HepG2 (cell line): ENCODE data around the gene SPNS2. TPM values are rescaled to one million over a fixed set of nuclear protein-coding genes. Genes with fewer than 3 reads are reported as not detected.
A peak's percentile ranks its signal among the peaks of the same experiment; 100 is the strongest.

Experiments used
- ATAC-seq: fragments of 200-7000 bp; cut with Tn5 transposase; 3 replicates; pipeline ENCODE4 v1.9.1; 2020; ENCODE audit warnings: mild to moderate bottlenecking, moderate library complexity
- BruUV-seq: library from RNA; stranded (reverse); fragments of 400-500 nt; replicated peaks from 2 replicates; lab custom pipeline; 2021; lab: Mats Ljungman, UMichigan
- CTCF ChIA-PET: fragments of 300-600 bp; formaldehyde crosslinking; extraction: SDS; loops from one replicate; lab custom pipeline; 2021; ENCODE audit warnings: low total read pairs, inconsistent platforms, low intra/inter-chr PET ratio; lab: Yijun Ruan, JAX
- POLR2A ChIA-PET: fragments of 350-600 bp; sonication (Branson Sonifier 250); formaldehyde crosslinking; loops from one replicate; lab custom pipeline; 2020; ENCODE audit warnings: antibody characterized with exemption, inconsistent platforms; lab: Yijun Ruan, JAX
- DNase-seq: peaks from one replicate; pipeline ENCODE4 v3.0.0-alpha.2; 2015; ENCODE audit warnings: low spot score
- FAIRE-seq: peaks from 3 replicates; lab custom pipeline; 2011; peaks lifted over from hg19 to GRCh38; lab: Jason Lieb, UNC
- H2AFZ ChIP-seq: one replicate; pipeline ENCODE4 v1.6.1; 2011; ENCODE audit warnings: low read length, inconsistent platforms
- H3K27ac ChIP-seq: fragments of 300-600 bp; 3 replicates; pipeline ENCODE4 v1.8.0; 2011; ENCODE audit warnings: mixed run types, mild to moderate bottlenecking, mixed read lengths, low read length, inconsistent platforms; ENCODE audit not compliant: insufficient read depth; ENCODE audit errors: extremely low read length
- H3K27me3 ChIP-seq, 2 experiments: fragments of 200-600 bp in 1 of 2; 2 replicates in 1 of 2; 3 replicates in 1 of 2; pipeline versions ENCODE4 v1.6.0 to v1.8.0; 2011; ENCODE audit warnings: low read length in 2 of 2, mild to moderate bottlenecking in 2 of 2, moderate library complexity in 2 of 2, inconsistent platforms in 1 of 2; ENCODE audit not compliant: insufficient read depth in 2 of 2, control insufficient read depth in 1 of 2
- H3K36me3 ChIP-seq, 2 experiments: fragments of 200-600 bp in 1 of 2; replicated peaks in 1 of 2; 2 replicates in 1 of 2; 3 replicates in 1 of 2; pipeline versions ENCODE4 v1.5.1 to v1.8.0; 2011; ENCODE audit warnings: low read length in 2 of 2, inconsistent platforms in 1 of 2; ENCODE audit not compliant: insufficient read depth in 2 of 2, control insufficient read depth in 1 of 2
- H3K4me1 ChIP-seq: 2 replicates; pipeline ENCODE4 v1.5.1; 2012; ENCODE audit warnings: low read length, inconsistent platforms; ENCODE audit not compliant: insufficient read depth
- H3K4me2 ChIP-seq: 2 replicates; pipeline ENCODE4 v1.6.0; 2011; ENCODE audit warnings: low read depth, low read length, inconsistent platforms
- H3K4me3 ChIP-seq, 3 experiments: fragments of 200-600 bp in 1 of 3; sonication (generic), shearing (Covaris generic) in 1 of 3; replicated peaks in 1 of 3; 2 replicates each; pipeline ENCODE4 v1.5.1; 2011 to 2016; ENCODE audit warnings: low read length in 3 of 3, inconsistent platforms in 2 of 3, low read depth in 2 of 3, mild to moderate bottlenecking in 2 of 3, control low read depth in 1 of 3, mixed read lengths in 1 of 3; ENCODE audit not compliant: insufficient read depth in 1 of 3
- H3K79me2 ChIP-seq: one replicate; pipeline ENCODE4 v1.6.1; 2011; ENCODE audit warnings: low read length, inconsistent platforms; ENCODE audit not compliant: insufficient read depth
- H3K9ac ChIP-seq: 2 replicates; pipeline ENCODE4 v1.6.0; 2011; ENCODE audit warnings: mild to moderate bottlenecking, low read depth, low read length, inconsistent platforms; ENCODE audit not compliant: insufficient read depth
- H3K9me3 ChIP-seq: 2 replicates; pipeline ENCODE4 v1.5.1; 2012; ENCODE audit warnings: mild to moderate bottlenecking, low read length
- H4K20me1 ChIP-seq: 2 replicates; pipeline ENCODE4 v1.6.0; 2011; ENCODE audit warnings: inconsistent platforms, mild to moderate bottlenecking, low read length, moderate library complexity; ENCODE audit not compliant: insufficient read depth
- CTCF ChIP-seq: sonication (generic); formaldehyde crosslinking; IDR thresholded peaks from 2 replicates; pipeline ENCODE4 v1.5.0; 2020; ENCODE audit warnings: mild to moderate bottlenecking, missing genetic modification reagents, moderate library complexity
- FIP1L1 ChIP-seq: fragments of 200-400 bp; formaldehyde crosslinking; IDR thresholded peaks from 2 replicates; pipeline ENCODE4 v1.6.1; 2018; ENCODE audit warnings: low read depth, mild to moderate bottlenecking, low read length, moderate library complexity, borderline replicate concordance; ENCODE audit not compliant: insufficient read depth
- NR2F1 ChIP-seq, 2 experiments: fragments of 450-650 bp in 1 of 2; formaldehyde crosslinking in 1 of 2; IDR thresholded peaks; 2 replicates each; pipeline versions ENCODE4 v1.5.0 to v1.6.1; 2016 to 2020; ENCODE audit warnings: mild to moderate bottlenecking in 1 of 2, missing compliant biosample characterization in 1 of 2, missing genetic modification reagents in 1 of 2, moderate library complexity in 1 of 2
- NR2F6 ChIP-seq, 2 experiments: IDR thresholded peaks; 2 replicates each; pipeline ENCODE4 v1.6.1; 2016; ENCODE audit warnings: antibody characterized with exemption in 1 of 2, mild to moderate bottlenecking in 1 of 2
- PATZ1 ChIP-seq: sonication (generic); formaldehyde crosslinking; IDR thresholded peaks from 2 replicates; pipeline ENCODE4 v1.4.0; 2020; ENCODE audit warnings: missing genetic modification reagents
- TAF15 ChIP-seq: fragments of 200-400 bp; formaldehyde crosslinking; IDR thresholded peaks from one replicate; pipeline ENCODE4 v1.6.1; 2018; ENCODE audit warnings: mild to moderate bottlenecking, low read depth, low read length; ENCODE audit not compliant: poor library complexity, severe bottlenecking
- XRCC5 ChIP-seq: fragments of 200-400 bp; formaldehyde crosslinking; optimal IDR thresholded peaks from 2 replicates; pipeline ENCODE3; 2017; ENCODE audit warnings: mild to moderate bottlenecking, low read length
- ZNF224 ChIP-seq: sonication (generic); formaldehyde crosslinking; IDR thresholded peaks from 2 replicates; pipeline ENCODE4 v1.5.0; 2020; ENCODE audit warnings: mild to moderate bottlenecking, missing genetic modification reagents
- ZNF343 ChIP-seq: sonication (generic); formaldehyde crosslinking; IDR thresholded peaks from 2 replicates; pipeline ENCODE4 v1.4.0; 2020; ENCODE audit warnings: mild to moderate bottlenecking, missing genetic modification reagents
- ZNF574 ChIP-seq: sonication (generic); formaldehyde crosslinking; IDR thresholded peaks from 2 replicates; pipeline ENCODE4 v1.4.0; 2020; ENCODE audit warnings: missing genetic modification reagents
- ZNF598 ChIP-seq: sonication (generic); formaldehyde crosslinking; IDR thresholded peaks from 2 replicates; pipeline ENCODE4 v1.5.1; 2020; ENCODE audit warnings: mild to moderate bottlenecking, missing genetic modification reagents, borderline replicate concordance
- WGBS: methylation state at CpG from one replicate; pipeline ENCODE4 v1.1.6; 2017; ENCODE audit warnings: low lambda C conversion rate; 5-methylcytosine and 5-hydroxymethylcytosine counted together
- in situ Hi-C: cut with HindIII; loops from 2 replicates; pipeline ENCODE4 v1.10.0; 2017; ENCODE audit warnings: low pct_unique_long_range_greater_than_20kb; ENCODE audit not compliant: extremely low pct_ligation_motif_present
- intact Hi-C: fragments of 100-400 bp; cut with micrococcal nuclease; formaldehyde crosslinking; loops from one replicate; pipeline ENCODE4 v1.10.0; 2022; ENCODE audit not compliant: unreplicated experiment
- polyA plus RNA-seq, 8 experiments: library from polyadenylated mRNA; depleted of rRNA in 3 of 8; stranded (reverse) in 7 of 8; unstranded in 1 of 8; fragments of >200 nt; fragmentation: Illumina TruSeq in 4 of 8; extraction: Trizol in 4 of 8; gene quantifications; 2 replicates each; pipeline versions ENCODE4 v1.2.1 to v1.2.3, GENCODE V29; 2011 to 2016; ENCODE audit warnings: low read depth in 4 of 8, missing spikeins in 1 of 8, mixed read lengths in 1 of 8; ENCODE audit not compliant: insufficient read depth in 1 of 8
- total RNA-seq, 5 experiments: library from RNA; depleted of rRNA; stranded (reverse); fragments of >200 nt; fragmentation: Illumina TruSeq; extraction: Trizol; gene quantifications; 2 replicates each; pipeline ENCODE4 v1.2.3, GENCODE V29; 2016; ENCODE audit warnings: low read depth in 1 of 5

SPNS2 gene
- total and polyA plus RNA-seq, 2 of the 13 experiments (the other 11 are each of a cell fraction or from before 2014, with no cell fraction given) = 0.01 TPM; not detected in 1

- TF ChIP-seq ZNF574 (CRISPR knock-in tag) = no peak
- no peak for TF ChIP-seq FIP1L1
- TF ChIP-seq ZNF598 (CRISPR knock-in tag) = no peak
- no peak for TF ChIP-seq ZNF343 (CRISPR knock-in tag)
- no peak for TF ChIP-seq NR2F6 (IDR thresholded peaks at IDR 0.05)
- TF ChIP-seq NR2F6 (CRISPR knock-in tag; IDR thresholded peaks at IDR 0.05) = no peak
- no peak for TF ChIP-seq NR2F1 (CRISPR knock-in tag; IDR thresholded peaks at IDR 0.05)
Observed at GRCh38 chr17:4583206-4583605, 84.5 kb downstream of the SPNS2 start (continued).

GRCh38 chr17:4583782-4584100, 85.1 kb downstream of the SPNS2 start:
- ATAC-seq (peak; percentile 77), DNase-seq (no peak), FAIRE-seq (no peak)
- Histone ChIP-seq H3K27me3 (peaks cover 2 to 47% of the 10 kb centered on the region in 2 experiments; a peak in 4 of 5 replicates), H3K9ac (peak overlapping the region; percentile 34), H3K9me3 (no peaks in the 10 kb centered on the region), H3K4me2 (peak overlapping the region; percentile 88), H3K4me1 (peaks cover 56% of the 10 kb centered on the region), H2AFZ (no peak overlapping the region), H3K36me3 (no peaks in the 10 kb centered on the region), H3K27ac (no peak overlapping the region), H4K20me1 (no peaks in the 10 kb centered on the region), H3K79me2 (no peaks in the 10 kb centered on the region), H3K4me3 (peak overlapping the region; percentile 58 to 73 (median 61); a peak in 5 of 6 replicates)
- ChIA-PET CTCF (interaction anchor here (2.8 kb wide), 1 partner anchor 18 kb away, joined by 13 read pairs; no protein-coding TSS in a partner anchor), POLR2A (interaction anchor here (1.3 to 1.7 kb wide), 3 partner anchors 15 to 29 kb away, joined by 3 to 5 read pairs (median 4); partner anchors contain the start of gene MYBBP1A)
- no TSS peak for BruUV-seq
- 25% methylated on average over 9 of the region's 12 CpGs for WGBS
- intact Hi-C loops (loop anchor here (2.0 kb wide), 1 partner anchor 17 kb away; no protein-coding TSS in a partner anchor), in situ Hi-C loops (no loop called here)
- TF ChIP-seq TAF15 = no peak
- no peak for TF ChIP-seq ZNF224 (CRISPR knock-in tag)
- TF ChIP-seq XRCC5 = peak; percentile 59
- TF ChIP-seq CTCF (CRISPR knock-in tag) = 0 out of 2 replicates have a peak, but pooled peaks have one; percentile 30
- peak; percentile 20; the same call in 1 of the 2 replicates for TF ChIP-seq PATZ1 (CRISPR knock-in tag)
